Bronchial epithelial cell (primary cell): ENCODE data around the gene CYP3A4. TPM values are rescaled to one million over a fixed set of nuclear protein-coding genes. Genes with fewer than 3 reads are reported as not detected.
"Not testable (repeated sequence)": the region's sequence is repeated elsewhere in the genome, so short reads cannot be mapped to it uniquely, and the experiment has no call there.

Experiments used
- DNase-seq: peaks from one replicate; pipeline ENCODE4 v3.0.0-alpha.2; 2010; ENCODE audit warnings: low read depth
- FAIRE-seq: peaks from 2 replicates; lab custom pipeline; 2011; peaks lifted over from hg19 to GRCh38; lab: Jason Lieb, UNC
- H3K27me3 ChIP-seq: 2 replicates; pipeline ENCODE4 v1.5.1; 2011; ENCODE audit warnings: low read length; ENCODE audit not compliant: control insufficient read depth, insufficient read depth
- H3K36me3 ChIP-seq: 2 replicates; pipeline ENCODE4 v1.5.1; 2011; ENCODE audit warnings: low read length; ENCODE audit not compliant: control insufficient read depth, insufficient read depth
- H3K4me3 ChIP-seq: 2 replicates; pipeline ENCODE4 v1.5.1; 2011; ENCODE audit warnings: mild to moderate bottlenecking, low read depth, low read length, control low read depth
- total RNA-seq: library from RNA; depleted of rRNA; stranded (reverse); fragments of >200 nt; gene quantifications from 2 replicates; pipeline ENCODE4 v1.2.1, GENCODE V29; 2014
- TF ChIP-seq, protein P1 (sequence below): IDR thresholded peaks from 2 replicates; pipeline ENCODE4 v1.5.1; 2011; ENCODE audit warnings: mild to moderate bottlenecking, moderate library complexity, low read length, control low read depth, inconsistent platforms; ENCODE audit not compliant: insufficient read depth, severe bottlenecking

CYP3A4 gene
- total RNA-seq, 1 donor from 2014 or later, result not detected

DNA sequence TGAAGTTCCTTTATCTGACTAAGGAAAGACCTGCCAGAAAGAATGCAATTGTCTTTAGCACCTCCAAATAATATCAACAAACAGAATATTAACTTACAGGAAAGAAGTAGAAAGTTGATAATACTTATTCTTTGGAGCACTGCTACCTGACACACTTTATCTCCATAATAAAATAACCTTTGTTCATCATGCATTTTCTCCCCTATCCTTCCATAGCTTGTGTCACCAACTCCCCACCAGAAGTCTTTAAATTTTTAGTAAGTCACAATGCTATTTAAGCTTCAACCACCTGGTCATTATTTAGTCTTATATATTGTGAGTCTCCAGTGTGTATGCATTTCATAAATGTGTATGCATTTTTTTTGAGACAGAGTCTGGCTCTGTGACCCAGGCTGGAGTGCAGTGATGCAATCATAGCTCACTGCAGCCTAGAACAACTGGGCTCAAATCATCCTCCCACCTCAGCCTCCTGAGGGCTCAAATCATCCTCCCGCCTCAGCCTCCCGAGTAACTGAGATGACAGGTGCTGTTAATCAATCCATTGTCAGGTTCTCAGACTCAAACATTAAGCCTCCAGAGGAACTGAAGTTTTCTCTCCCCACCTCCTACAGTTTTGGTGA lies 36.5 kb upstream of the CYP3A4 start:
- no peaks in the 10 kb centered on the region for H3K36me3 ChIP-seq
- no peak for DNase-seq
- FAIRE-seq, result no peak
- no peak overlapping the region for H3K4me3 ChIP-seq
- H3K27me3 ChIP-seq, result no peaks in the 10 kb centered on the region
- TF ChIP-seq, protein P1, sequence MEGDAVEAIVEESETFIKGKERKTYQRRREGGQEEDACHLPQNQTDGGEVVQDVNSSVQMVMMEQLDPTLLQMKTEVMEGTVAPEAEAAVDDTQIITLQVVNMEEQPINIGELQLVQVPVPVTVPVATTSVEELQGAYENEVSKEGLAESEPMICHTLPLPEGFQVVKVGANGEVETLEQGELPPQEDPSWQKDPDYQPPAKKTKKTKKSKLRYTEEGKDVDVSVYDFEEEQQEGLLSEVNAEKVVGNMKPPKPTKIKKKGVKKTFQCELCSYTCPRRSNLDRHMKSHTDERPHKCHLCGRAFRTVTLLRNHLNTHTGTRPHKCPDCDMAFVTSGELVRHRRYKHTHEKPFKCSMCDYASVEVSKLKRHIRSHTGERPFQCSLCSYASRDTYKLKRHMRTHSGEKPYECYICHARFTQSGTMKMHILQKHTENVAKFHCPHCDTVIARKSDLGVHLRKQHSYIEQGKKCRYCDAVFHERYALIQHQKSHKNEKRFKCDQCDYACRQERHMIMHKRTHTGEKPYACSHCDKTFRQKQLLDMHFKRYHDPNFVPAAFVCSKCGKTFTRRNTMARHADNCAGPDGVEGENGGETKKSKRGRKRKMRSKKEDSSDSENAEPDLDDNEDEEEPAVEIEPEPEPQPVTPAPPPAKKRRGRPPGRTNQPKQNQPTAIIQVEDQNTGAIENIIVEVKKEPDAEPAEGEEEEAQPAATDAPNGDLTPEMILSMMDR, result no peak

DNA sequence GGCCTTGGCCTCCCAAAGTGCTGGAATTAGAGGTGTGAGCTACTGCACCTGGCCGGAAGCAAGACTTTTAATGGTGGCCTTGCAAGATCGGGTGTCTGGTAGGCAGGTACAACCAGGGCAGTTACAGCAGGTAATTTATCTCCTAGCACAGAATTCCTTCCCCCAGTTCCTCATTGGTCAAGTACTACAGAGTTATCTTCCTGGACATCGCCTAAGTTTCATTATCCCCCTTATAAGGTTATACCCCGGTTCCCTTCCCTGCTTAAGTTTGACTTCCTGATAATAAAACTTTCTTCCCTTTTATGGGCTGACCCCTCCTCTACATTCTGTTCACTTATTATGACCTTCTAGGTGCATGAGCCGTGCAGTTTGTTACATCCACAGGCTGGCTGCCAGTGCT lies 24.8 kb upstream of the CYP3A4 start:
- Histone ChIP-seq H3K27me3 (no peaks in the 10 kb centered on the region), H3K36me3 (no peaks in the 10 kb centered on the region), H3K4me3 (no peak overlapping the region)
- no peak for DNase-seq
- TF ChIP-seq, protein P1, result no peak
- no peak for FAIRE-seq

DNA sequence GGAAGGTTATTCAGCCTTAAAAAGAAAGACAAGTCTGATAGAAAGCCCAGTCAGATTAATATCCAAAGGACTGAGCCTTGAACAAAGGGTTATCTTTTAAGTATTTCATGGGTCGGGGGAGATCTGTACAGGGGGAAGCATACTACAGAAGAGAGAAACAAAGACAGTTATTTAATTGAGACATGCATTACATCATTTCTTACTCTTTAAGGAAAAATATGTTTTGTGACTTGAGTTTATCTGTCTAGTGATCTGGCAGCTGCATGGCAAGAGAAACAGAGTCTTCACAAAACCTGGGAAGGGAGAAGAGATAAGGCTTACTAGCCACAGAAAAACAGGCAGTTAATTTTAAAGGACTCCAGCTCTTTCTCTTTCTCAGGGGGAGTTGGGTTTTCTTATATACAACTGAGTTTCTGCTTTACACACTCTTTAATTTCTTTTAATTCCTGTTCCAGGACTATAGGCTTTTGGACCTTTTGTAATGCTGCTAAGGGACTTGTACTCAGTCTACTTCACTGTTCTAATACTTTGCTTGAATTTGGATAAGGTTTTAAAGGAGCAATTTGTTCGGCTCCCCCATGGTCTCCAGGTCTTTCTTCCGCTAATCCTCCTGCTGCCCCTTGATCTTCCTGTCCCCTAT lies 23.0 kb upstream of the CYP3A4 start:
- DNase-seq (no peak), FAIRE-seq (no peak)
- Histone ChIP-seq H3K27me3 (no peaks in the 10 kb centered on the region), H3K4me3 (no peak overlapping the region), H3K36me3 (no peaks in the 10 kb centered on the region)
- TF ChIP-seq, protein P1, result no peak

DNA sequence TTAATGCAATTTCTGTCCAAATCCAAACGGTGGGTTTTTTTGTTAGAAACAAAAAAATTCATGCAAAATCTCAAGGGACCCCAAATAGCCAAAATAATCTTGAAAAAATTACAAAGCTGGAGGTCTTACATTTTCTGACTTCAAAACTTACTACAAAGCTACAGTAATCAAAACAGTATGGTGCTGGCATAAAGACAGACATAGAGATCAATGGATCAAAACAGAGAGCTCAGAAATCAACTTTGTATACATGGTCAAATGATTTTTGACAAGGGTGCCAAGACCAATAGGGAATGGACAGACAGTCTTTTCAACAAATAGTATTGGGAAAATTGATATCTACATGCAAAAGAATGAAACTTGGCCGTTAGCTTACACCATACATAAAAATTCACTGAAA lies 21.7 kb upstream of the CYP3A4 start:
- no peak overlapping the region for H3K4me3 ChIP-seq
- FAIRE-seq (no peak), DNase-seq (no peak)
- H3K27me3 ChIP-seq, result no peaks in the 10 kb centered on the region
- no peaks in the 10 kb centered on the region for H3K36me3 ChIP-seq
- TF ChIP-seq, protein P1, result no peak

DNA sequence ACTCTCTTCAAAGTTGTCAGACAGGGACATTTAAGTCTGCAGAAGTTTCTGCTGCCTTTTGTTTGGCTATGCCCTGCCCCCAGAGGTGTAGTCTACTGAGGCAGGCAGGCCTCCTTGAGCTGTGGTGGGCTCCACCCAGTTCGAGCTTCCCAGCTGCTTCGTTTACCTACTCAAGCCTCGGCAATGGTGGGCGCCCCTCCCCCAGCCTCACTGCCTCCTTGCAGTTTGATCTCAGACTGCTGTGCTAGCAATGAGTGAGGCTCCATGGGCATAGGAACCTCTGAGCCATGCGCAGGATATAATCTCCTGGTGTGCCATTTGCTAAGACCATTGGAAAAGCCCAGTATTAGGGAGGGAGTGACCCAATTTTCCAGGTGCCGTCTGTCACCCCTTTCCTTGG lies 19.1 kb upstream of the CYP3A4 start:
- FAIRE-seq, H3K36me3 ChIP-seq, H3K27me3 ChIP-seq, DNase-seq, H3K4me3 ChIP-seq: not testable (repeated sequence)

DNA sequence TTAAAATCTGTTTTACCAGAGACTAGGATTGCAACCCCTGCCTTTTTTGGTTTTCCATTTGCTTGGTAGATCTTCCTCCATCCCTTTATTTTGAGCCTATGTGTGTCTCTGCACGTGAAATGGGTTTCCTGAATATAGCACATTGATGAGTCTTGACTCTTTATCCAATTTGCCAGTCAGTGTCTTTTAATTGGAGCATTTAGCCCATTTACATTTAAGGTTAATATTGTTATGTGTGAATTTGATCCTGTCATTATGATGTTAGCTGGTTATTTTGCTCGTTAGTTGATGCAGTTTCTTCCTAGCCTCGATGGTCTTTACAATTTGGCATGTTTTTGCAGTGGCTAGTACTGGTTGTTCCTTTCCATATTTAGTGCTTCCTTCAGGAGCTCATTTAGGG lies 17.4 kb upstream of the CYP3A4 start:
- DNase-seq, FAIRE-seq, H3K4me3 ChIP-seq, H3K36me3 ChIP-seq, H3K27me3 ChIP-seq: not testable (repeated sequence)

DNA sequence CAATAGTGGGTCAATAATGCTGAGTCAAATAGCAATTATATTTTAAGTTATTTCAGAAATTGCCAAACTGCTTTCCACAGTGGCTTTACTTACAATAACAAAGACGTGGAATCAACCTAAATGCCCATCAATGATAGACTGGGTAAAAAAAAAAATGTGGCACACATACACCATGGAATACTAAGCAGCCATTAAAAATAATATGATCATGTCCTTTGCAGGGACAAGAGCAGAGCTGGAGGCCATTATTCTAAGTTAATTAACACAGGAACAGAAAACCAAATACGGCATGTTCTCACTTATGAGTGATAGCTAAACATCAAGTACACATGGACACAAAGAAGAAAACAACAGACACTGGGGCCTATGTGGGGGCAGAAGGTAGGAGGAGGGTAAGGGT lies 15.0 kb upstream of the CYP3A4 start:
- no peak overlapping the region for H3K4me3 ChIP-seq
- no peaks in the 10 kb centered on the region for H3K36me3 ChIP-seq
- no peaks in the 10 kb centered on the region for H3K27me3 ChIP-seq
- DNase-seq, result no peak
- TF ChIP-seq, protein P1, result no peak
- FAIRE-seq, result no peak

- H3K27me3 ChIP-seq, FAIRE-seq, H3K4me3 ChIP-seq, H3K36me3 ChIP-seq, DNase-seq: not testable (repeated sequence)
Observed at GRCh38 chr7:99795864-99796263, 11.9 kb upstream of the CYP3A4 start.
